Adrenal gland (tissue), 5 donors: Measurements from ENCODE around the gene F5.
"Not testable (repeated sequence)": the region's sequence is repeated elsewhere in the genome, so short reads cannot be mapped to it uniquely, and the experiment has no call there.

Experiments
- POLR2A ChIP-seq, 2 donors: fragments of 450-650 bp; IDR thresholded peaks; one replicate each; pipeline ENCODE4 v1.6.1; 2017; ENCODE audit warnings: antibody characterized with exemption in 2 of 2, mild to moderate bottlenecking in 2 of 2, moderate library complexity in 1 of 2
- TF ChIP-seq, protein P1 (sequence below), 6 experiments: fragments of 450-650 bp in 4 of 6; fragments of 200-600 bp in 2 of 6; sonication (generic) in 1 of 6; IDR thresholded peaks; 1 replicate in 5 of 6; 2 replicates in 1 of 6; pipeline versions ENCODE4 v1.5.1 to v1.8.0; 2016 to 2021; ENCODE audit warnings: antibody characterized with exemption in 6 of 6, mild to moderate bottlenecking in 2 of 6, moderate library complexity in 1 of 6
- donor health status: DM: no; HTN: no; CAD: no.

DNA sequence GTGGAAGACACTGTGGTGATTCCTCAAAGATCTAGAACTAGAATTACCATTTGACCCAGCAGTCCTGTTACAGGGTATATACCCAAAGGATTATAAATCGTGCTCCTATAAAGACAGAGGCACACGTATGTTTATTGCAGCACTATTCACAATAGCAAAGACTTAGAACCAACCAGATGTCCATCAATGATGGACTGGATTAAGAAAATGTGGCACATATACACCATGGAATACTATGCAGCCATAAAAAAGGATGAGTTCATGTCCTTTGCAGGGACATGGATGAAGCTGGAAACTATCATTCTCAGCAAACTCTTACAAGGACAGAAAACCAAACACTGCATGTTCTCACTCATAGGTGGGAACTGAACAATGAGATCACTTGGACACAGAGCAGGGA lies 82.7 kb downstream of the F5 start:
- TF ChIP-seq, protein P1, sequence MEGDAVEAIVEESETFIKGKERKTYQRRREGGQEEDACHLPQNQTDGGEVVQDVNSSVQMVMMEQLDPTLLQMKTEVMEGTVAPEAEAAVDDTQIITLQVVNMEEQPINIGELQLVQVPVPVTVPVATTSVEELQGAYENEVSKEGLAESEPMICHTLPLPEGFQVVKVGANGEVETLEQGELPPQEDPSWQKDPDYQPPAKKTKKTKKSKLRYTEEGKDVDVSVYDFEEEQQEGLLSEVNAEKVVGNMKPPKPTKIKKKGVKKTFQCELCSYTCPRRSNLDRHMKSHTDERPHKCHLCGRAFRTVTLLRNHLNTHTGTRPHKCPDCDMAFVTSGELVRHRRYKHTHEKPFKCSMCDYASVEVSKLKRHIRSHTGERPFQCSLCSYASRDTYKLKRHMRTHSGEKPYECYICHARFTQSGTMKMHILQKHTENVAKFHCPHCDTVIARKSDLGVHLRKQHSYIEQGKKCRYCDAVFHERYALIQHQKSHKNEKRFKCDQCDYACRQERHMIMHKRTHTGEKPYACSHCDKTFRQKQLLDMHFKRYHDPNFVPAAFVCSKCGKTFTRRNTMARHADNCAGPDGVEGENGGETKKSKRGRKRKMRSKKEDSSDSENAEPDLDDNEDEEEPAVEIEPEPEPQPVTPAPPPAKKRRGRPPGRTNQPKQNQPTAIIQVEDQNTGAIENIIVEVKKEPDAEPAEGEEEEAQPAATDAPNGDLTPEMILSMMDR (IDR thresholded peaks at IDR 0.05) = not testable (repeated sequence)
- TF ChIP-seq POLR2A (IDR thresholded peaks at IDR 0.05) = not testable (repeated sequence)
